ENCODE measurements around the gene NFATC1. TPM values are rescaled to one million over a fixed set of nuclear protein-coding genes. Genes with fewer than 3 reads are reported as not detected.

The NFATC1 gene
- total RNA-seq (10 to 100 TPM; 10.2 to 28.3 (median 12.3) TPM), polyA plus RNA-seq (10 to 100 TPM in 1 of 2 donors, 1 to 10 TPM in 1; 8.4 to 12.2 TPM)
- long read RNA-seq, donor 1, partial matches to known transcripts, result 13 of 14 reads
- long read RNA-seq, donor 1, other reads (novel, unspliced or antisense), result 0 of 14 reads
- long read RNA-seq, donor 2, partial matches to known transcripts, result 0 of 2 reads
- long read RNA-seq, donor 2, other reads (novel, unspliced or antisense), result 0 of 2 reads
- long read RNA-seq, donor 3, full-length matches to known transcripts, result 5 of 36 reads
- long read RNA-seq, donor 3, partial matches to known transcripts, result 28 of 36 reads
- long read RNA-seq, donor 3, other reads (novel, unspliced or antisense), result 3 of 36 reads

GRCh38 chr18:79395761-79396404, at the start of gene NFATC1:
TSS of gene NFATC1 (plus strand) at chr18:79395930. CDS start at chr18:79396225, 295 bp downstream.
- peaks cover 5% of the 10 kb centered on the region for H3K4me1 ChIP-seq (ENCODE audit: insufficient read depth)
- intact Hi-C loops (cut with DNase I), result loop anchor here in 1 of 4 donors (5.0 kb wide), 1 partner anchor 131 kb away; no protein-coding TSS in a partner anchor
- no peaks in the 10 kb centered on the region for H3K36me3 ChIP-seq
- peak; percentile 73 to 91 (median 90) for DNase-seq
- peak within 1 kb of the TSS; percentile 82 to 92 for H3K27ac ChIP-seq
- WGBS, 3 donors, result 0 to 1% (median 1%) methylated on average over 25 to 83 of the region's 91 CpGs
- no peak for TF ChIP-seq EP300 (IDR thresholded peaks at IDR 0.05)
- peak; percentile 79 for TF ChIP-seq POLR2A (IDR thresholded peaks at IDR 0.05)
- no peak for TF ChIP-seq CTCF (IDR thresholded peaks at IDR 0.05)
- H3K4me3 ChIP-seq, result peak within 1 kb of the TSS; percentile 56
- no peaks in the 10 kb centered on the region for H3K9me3 ChIP-seq
- H3K27me3 ChIP-seq, result no peaks in the 10 kb centered on the region

- Histone ChIP-seq H3K27me3 (no peaks in the 10 kb centered on the region), H3K4me1 (ENCODE audit: insufficient read depth) (no peaks in the 10 kb centered on the region), H3K27ac (no peak overlapping the region), H3K9me3 (no peaks in the 10 kb centered on the region), H3K4me3 (no peak overlapping the region), H3K36me3 (no peaks in the 10 kb centered on the region)
- DNase-seq, result no peak
- WGBS, 3 donors, result 93 to 95% (median 94%) methylated on average over 26 of the region's 26 CpGs
- TF ChIP-seq CTCF (IDR thresholded peaks at IDR 0.05) (no peak), EP300 (IDR thresholded peaks at IDR 0.05) (no peak), POLR2A (IDR thresholded peaks at IDR 0.05) (no peak)
- intact Hi-C loops (cut with DNase I), result no loop called here
Measured at GRCh38 chr18:79345981-79346380, 49.7 kb upstream of the NFATC1 start.

GRCh38 chr18:79348066-79348465, 47.7 kb upstream of the NFATC1 start:
- H3K27me3 ChIP-seq, result no peaks in the 10 kb centered on the region
- TF ChIP-seq CTCF (IDR thresholded peaks at IDR 0.05) (no peak), EP300 (IDR thresholded peaks at IDR 0.05) (no peak), POLR2A (IDR thresholded peaks at IDR 0.05) (no peak)
- H3K4me3 ChIP-seq, result no peak overlapping the region
- H3K4me1 ChIP-seq (ENCODE audit: insufficient read depth), result no peaks in the 10 kb centered on the region
- DNase-seq, result no peak
- 80 to 84% (median 83%) methylated on average over 5 of the region's 5 CpGs for WGBS, 3 donors
- H3K9me3 ChIP-seq, result no peaks in the 10 kb centered on the region
- H3K27ac ChIP-seq, result no peak overlapping the region
- no peaks in the 10 kb centered on the region for H3K36me3 ChIP-seq
- intact Hi-C loops (cut with DNase I), result no loop called here

- H3K9me3 ChIP-seq, result no peaks in the 10 kb centered on the region
- H3K27me3 ChIP-seq, result no peaks in the 10 kb centered on the region
- no peaks in the 10 kb centered on the region for H3K4me1 ChIP-seq (ENCODE audit: insufficient read depth)
- intact Hi-C loops (cut with DNase I), result no loop called here
- TF ChIP-seq POLR2A (IDR thresholded peaks at IDR 0.05) (no peak), CTCF (IDR thresholded peaks at IDR 0.05) (no peak), EP300 (IDR thresholded peaks at IDR 0.05) (no peak)
- WGBS, 3 donors, result 54 to 64% (median 58%) methylated on average over 6 of the region's 6 CpGs
- H3K27ac ChIP-seq, result no peak overlapping the region
- no peak overlapping the region for H3K4me3 ChIP-seq
- no peak for DNase-seq
- H3K36me3 ChIP-seq, result no peaks in the 10 kb centered on the region
Measured at GRCh38 chr18:79352432-79352831, 43.3 kb upstream of the NFATC1 start.

All from ovary (tissue), 10 donors.